ENCODE data around the gene JUNB. TPM values are rescaled to one million over a fixed set of nuclear protein-coding genes. Genes with fewer than 3 reads are reported as not detected.

JUNB gene
- polyA plus RNA-seq, 3 donors = 1,279 to 3,167 (median 1,468) TPM

DNA sequence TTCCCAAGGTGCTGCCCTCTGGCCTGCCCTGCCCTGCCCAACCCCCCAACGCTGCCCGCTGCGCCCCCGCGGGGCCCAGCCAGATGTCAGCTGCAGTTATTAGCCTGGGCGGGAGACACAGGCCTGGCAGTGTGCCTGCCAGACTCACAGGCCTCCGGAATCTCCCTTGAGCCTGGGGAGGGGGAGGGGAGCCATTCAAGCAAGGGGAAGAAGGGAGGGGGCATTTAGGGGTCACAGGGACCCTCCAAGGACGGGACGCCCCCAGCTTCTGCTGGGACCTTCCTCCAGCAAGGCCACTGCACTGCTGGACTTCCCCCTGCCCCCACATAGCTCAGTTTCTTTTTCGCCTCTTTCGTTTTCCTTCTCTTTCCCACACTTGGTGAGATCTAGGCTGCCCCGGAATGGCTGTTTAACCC is 2.6 kb upstream of the JUNB start:
- Mint-ChIP-seq H3K9me3 (peaks cover 0 to 7% (median 0%) of the 10 kb centered on the region in 7 donors), H3K36me3 (peaks cover 2 to 12% of the 10 kb centered on the region in 2 donors), H3K4me1 (peaks cover 28% of the 10 kb centered on the region), H3K27ac (peak overlapping the region in 1 of 7 donors; percentile 100), H3K4me3 (peak overlapping the region; percentile 95 to 98), H3K27me3 (ENCODE audit: low read depth in 3 of 3) (peaks cover 0 to 4% (median 1%) of the 10 kb centered on the region in 3 donors)
- H3K9me3 ChIP-seq (replicated peaks in 1 of 2; ENCODE audit: control insufficient read depth in 1 of 2, insufficient read depth in 1 of 2, low read length in 2 of 2) = no peaks in the 10 kb centered on the region
- peaks cover 62 to 64% of the 10 kb centered on the region in 2 donors for H3K4me1 ChIP-seq (ENCODE audit: control insufficient read depth in 1 of 2, insufficient read depth in 2 of 2, low read length in 2 of 2)
- peak overlapping the region; percentile 83 to 100 (median 85) for H3K4me3 ChIP-seq (replicated peaks in 1 of 3; ENCODE audit: low read depth in 2 of 3, low read length in 3 of 3)
- peak; percentile 68 to 86 (median 76) for DNase-seq
- no peak for TF ChIP-seq CTCF (IDR thresholded peaks at IDR 0.05)
- H4K20me1 ChIP-seq (ENCODE audit: insufficient read depth, low read length) = peaks cover 24% of the 10 kb centered on the region
- intact Hi-C loops (cut with micrococcal nuclease) = loop anchor here (10.0 kb wide), 1 partner anchor 1056 kb away; no protein-coding TSS in a partner anchor
- H3K27ac ChIP-seq (ENCODE audit: low read depth in 1 of 2, low read length in 2 of 2) = peak overlapping the region; percentile 95 to 100
- no peaks in the 10 kb centered on the region for H3K36me3 ChIP-seq (replicated peaks in 1 of 2; ENCODE audit: control insufficient read depth in 1 of 2, insufficient read depth in 2 of 2, low read length in 2 of 2)
- 0% methylated on average over 6 of the region's 12 CpGs for WGBS (ENCODE audit: insufficient coverage)
- no peak overlapping the region for H2AFZ ChIP-seq (ENCODE audit: insufficient read depth, low read depth, low read length, poor library complexity, severe bottlenecking)
- peaks cover 64% of the 10 kb centered on the region for H3K79me2 ChIP-seq (ENCODE audit: insufficient read depth, low read length)
- H3K9ac ChIP-seq (ENCODE audit: insufficient read depth, low read length, poor library complexity, severe bottlenecking) = peak overlapping the region; percentile 100
- H3K4me2 ChIP-seq (replicated peaks; ENCODE audit: extremely low read depth, low read length, poor library complexity, severe bottlenecking) = peak overlapping the region; percentile 99
- no peaks in the 10 kb centered on the region for H3K27me3 ChIP-seq (ENCODE audit: control insufficient read depth in 2 of 2, insufficient read depth in 2 of 2, low read length in 2 of 2)

- peak in 1 of 3 donors; percentile 57 for DNase-seq
- peaks cover 0 to 7% (median 0%) of the 10 kb centered on the region in 7 donors for H3K9me3 Mint-ChIP-seq
- no peak for TF ChIP-seq CTCF (IDR thresholded peaks at IDR 0.05)
- peaks cover 31% of the 10 kb centered on the region for H3K4me1 Mint-ChIP-seq
- H3K36me3 Mint-ChIP-seq = peaks cover 2 to 12% of the 10 kb centered on the region in 2 donors
- no peaks in the 10 kb centered on the region for H3K27me3 ChIP-seq (ENCODE audit: control insufficient read depth in 2 of 2, insufficient read depth in 2 of 2, low read length in 2 of 2)
- peaks cover 59 to 64% of the 10 kb centered on the region in 2 donors for H3K4me1 ChIP-seq (ENCODE audit: control insufficient read depth in 1 of 2, insufficient read depth in 2 of 2, low read length in 2 of 2)
- peak overlapping the region; percentile 99 for H3K4me2 ChIP-seq (replicated peaks; ENCODE audit: extremely low read depth, low read length, poor library complexity, severe bottlenecking)
- H3K79me2 ChIP-seq (ENCODE audit: insufficient read depth, low read length) = peaks cover 70% of the 10 kb centered on the region
- peak overlapping the region; percentile 100 for H3K9ac ChIP-seq (ENCODE audit: insufficient read depth, low read length, poor library complexity, severe bottlenecking)
- H3K9me3 ChIP-seq (replicated peaks in 1 of 2; ENCODE audit: control insufficient read depth in 1 of 2, insufficient read depth in 1 of 2, low read length in 2 of 2) = no peaks in the 10 kb centered on the region
- intact Hi-C loops (cut with micrococcal nuclease) = loop anchor here (10.0 kb wide), 1 partner anchor 1056 kb away; no protein-coding TSS in a partner anchor
- peak overlapping the region; percentile 83 to 100 (median 85) for H3K4me3 ChIP-seq (replicated peaks in 1 of 3; ENCODE audit: low read depth in 2 of 3, low read length in 3 of 3)
- no peak overlapping the region for H2AFZ ChIP-seq (ENCODE audit: insufficient read depth, low read depth, low read length, poor library complexity, severe bottlenecking)
- H3K27me3 Mint-ChIP-seq (ENCODE audit: low read depth in 3 of 3) = peaks cover 0 to 4% (median 1%) of the 10 kb centered on the region in 3 donors
- peak overlapping the region in 2 of 7 donors; percentile 66 to 100 for H3K27ac Mint-ChIP-seq
- peaks cover 30% of the 10 kb centered on the region for H4K20me1 ChIP-seq (ENCODE audit: insufficient read depth, low read length)
- H3K36me3 ChIP-seq (replicated peaks in 1 of 2; ENCODE audit: control insufficient read depth in 1 of 2, insufficient read depth in 2 of 2, low read length in 2 of 2) = no peaks in the 10 kb centered on the region
- peak overlapping the region; percentile 95 to 100 for H3K27ac ChIP-seq (ENCODE audit: low read depth in 1 of 2, low read length in 2 of 2)
- H3K4me3 Mint-ChIP-seq = peak overlapping the region; percentile 95 to 98
- WGBS (ENCODE audit: insufficient coverage) = under 1% methylated on average over 40 of the region's 46 CpGs
Observed at GRCh38 chr19:12789098-12789903, 2.0 kb upstream of the JUNB start.
